ENCODE results near the gene LHFPL2.

Gene LHFPL2

GRCh38 chr5:78506261-78507024, 142.1 kb downstream of the LHFPL2 start:
- H3K4me1 ChIP-seq (ENCODE audit: insufficient read depth, insufficient read length) = peaks cover 2% of the 10 kb centered on the region
- no peak for DNase-seq (ENCODE audit: low read depth, low spot score)
- H3K36me3 ChIP-seq (ENCODE audit: insufficient read depth, insufficient read length, low read length) = peaks cover 6% of the 10 kb centered on the region
- no peak overlapping the region for H3K4me3 ChIP-seq (ENCODE audit: insufficient read length, low read depth)
- TF ChIP-seq ZNF274 (IDR thresholded peaks at IDR 0.05; ENCODE audit: low read depth, low read length) (no peak), SUZ12 (IDR thresholded peaks at IDR 0.05; ENCODE audit: extremely low read depth, insufficient read depth, insufficient read length) (no peak), YY1 (IDR thresholded peaks at IDR 0.05; ENCODE audit: insufficient read depth, insufficient read length) (no peak)
- no peaks in the 10 kb centered on the region for H3K9me3 ChIP-seq (ENCODE audit: insufficient read depth, low read length)
- no peak overlapping the region for H3K9ac ChIP-seq (ENCODE audit: insufficient read length, low read depth)
- H3K27me3 ChIP-seq (ENCODE audit: insufficient read depth, insufficient read length) = no peaks in the 10 kb centered on the region

- peaks cover 2% of the 10 kb centered on the region for H3K4me1 ChIP-seq (ENCODE audit: insufficient read depth, insufficient read length)
- H3K9me3 ChIP-seq (ENCODE audit: insufficient read depth, low read length) = no peaks in the 10 kb centered on the region
- H3K36me3 ChIP-seq (ENCODE audit: insufficient read depth, insufficient read length, low read length) = peaks cover 6% of the 10 kb centered on the region
- H3K27me3 ChIP-seq (ENCODE audit: insufficient read depth, insufficient read length) = no peaks in the 10 kb centered on the region
- no peak for DNase-seq (ENCODE audit: low read depth, low spot score)
- no peak overlapping the region for H3K4me3 ChIP-seq (ENCODE audit: insufficient read length, low read depth)
- TF ChIP-seq SUZ12 (IDR thresholded peaks at IDR 0.05; ENCODE audit: extremely low read depth, insufficient read depth, insufficient read length) = no peak
- no peak for TF ChIP-seq YY1 (IDR thresholded peaks at IDR 0.05; ENCODE audit: insufficient read depth, insufficient read length)
- no peak for TF ChIP-seq ZNF274 (IDR thresholded peaks at IDR 0.05; ENCODE audit: low read depth, low read length)
- H3K9ac ChIP-seq (ENCODE audit: insufficient read length, low read depth) = no peak overlapping the region
Observed at GRCh38 chr5:78505860-78506259, 142.7 kb downstream of the LHFPL2 start.

DNA sequence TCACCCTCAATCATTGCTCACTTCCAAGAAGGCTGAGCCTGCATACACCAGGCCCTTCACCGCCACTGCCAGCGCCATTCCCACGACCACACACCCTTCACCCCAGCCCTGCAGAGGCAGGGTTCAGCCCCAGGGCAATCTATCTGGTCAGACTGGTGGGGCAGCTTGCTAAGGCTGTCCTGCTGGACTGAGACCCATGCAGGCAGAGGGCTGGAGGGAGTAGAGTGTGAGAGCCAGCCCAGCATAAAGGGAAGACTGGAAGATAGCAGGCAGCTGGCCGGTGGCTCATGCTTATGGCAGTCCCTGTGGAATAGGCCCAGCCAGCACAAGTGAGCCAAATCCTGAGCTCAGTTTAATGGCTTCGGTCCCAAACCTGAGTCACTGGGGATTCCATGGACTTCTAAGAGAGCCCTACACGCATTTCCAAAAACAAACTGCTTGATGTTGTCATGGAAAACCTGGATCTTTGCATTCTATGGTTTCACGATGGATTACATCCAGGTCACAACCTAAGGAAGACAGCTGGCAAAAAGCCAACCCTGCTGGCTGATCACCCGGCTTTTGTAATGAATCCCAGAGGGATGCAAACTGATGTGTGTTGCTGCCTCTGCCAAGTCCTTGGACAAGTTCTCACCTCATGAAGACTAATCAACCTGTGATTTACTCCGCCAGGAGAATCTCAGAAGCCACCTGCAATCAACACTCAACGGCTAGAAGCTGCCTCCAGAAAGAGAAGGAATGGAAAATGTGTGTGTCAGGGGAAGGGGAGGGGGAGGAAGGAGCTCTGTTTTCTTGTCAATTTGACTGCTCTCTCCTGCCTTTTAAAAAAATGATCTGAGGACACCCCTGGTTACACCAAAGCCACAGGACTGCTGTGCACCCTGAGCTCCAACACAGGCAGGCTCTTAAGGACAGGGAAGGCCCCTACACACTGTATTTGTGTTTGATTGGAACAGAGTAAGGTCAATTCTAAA, 143.6 kb downstream of the LHFPL2 start:
- no peak overlapping the region for H3K4me3 ChIP-seq (ENCODE audit: insufficient read length, low read depth)
- H3K4me1 ChIP-seq (ENCODE audit: insufficient read depth, insufficient read length) = peaks cover 2% of the 10 kb centered on the region
- H3K36me3 ChIP-seq (ENCODE audit: insufficient read depth, insufficient read length, low read length) = peaks cover 5% of the 10 kb centered on the region
- DNase-seq (ENCODE audit: low read depth, low spot score) = no peak
- H3K9me3 ChIP-seq (ENCODE audit: insufficient read depth, low read length) = no peaks in the 10 kb centered on the region
- H3K27me3 ChIP-seq (ENCODE audit: insufficient read depth, insufficient read length) = no peaks in the 10 kb centered on the region
- H3K9ac ChIP-seq (ENCODE audit: insufficient read length, low read depth) = no peak overlapping the region
- TF ChIP-seq YY1 (IDR thresholded peaks at IDR 0.05; ENCODE audit: insufficient read depth, insufficient read length) (no peak), ZNF274 (IDR thresholded peaks at IDR 0.05; ENCODE audit: low read depth, low read length) (no peak), SUZ12 (IDR thresholded peaks at IDR 0.05; ENCODE audit: extremely low read depth, insufficient read depth, insufficient read length) (no peak)

DNA sequence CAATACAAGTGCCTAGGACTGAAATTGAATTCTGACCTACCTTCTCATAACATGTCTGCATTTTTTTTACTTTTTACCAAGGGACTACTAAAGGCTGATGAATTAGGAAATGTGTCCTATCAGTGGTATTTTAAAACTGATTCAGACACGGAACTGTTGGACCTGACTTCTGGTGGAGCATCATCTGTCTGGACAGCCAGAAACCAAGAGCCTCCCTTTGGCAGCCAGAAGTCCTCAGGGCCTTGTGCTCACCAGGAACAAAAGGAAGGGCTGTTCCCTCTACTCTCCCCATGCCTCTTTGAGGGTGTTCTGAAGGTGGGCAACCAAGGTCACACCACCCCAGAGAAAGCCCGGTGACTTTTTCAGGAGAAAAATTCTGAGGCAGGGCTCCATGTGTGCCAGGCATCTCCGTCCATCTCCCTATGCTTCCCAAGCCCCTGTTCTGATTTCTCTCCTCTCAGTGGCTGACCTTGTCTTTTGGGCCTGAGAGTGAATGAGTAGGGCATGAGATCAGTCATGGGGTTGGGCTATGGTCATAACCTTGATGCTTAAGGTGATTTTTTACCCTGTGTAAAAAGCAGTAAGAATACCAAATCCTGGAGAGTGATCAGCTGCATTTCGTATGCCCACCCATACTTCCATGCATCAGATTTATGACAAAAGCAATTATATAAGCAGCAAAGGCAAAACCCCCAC, 144.5 kb downstream of the LHFPL2 start:
- Histone ChIP-seq H3K36me3 (ENCODE audit: insufficient read depth, insufficient read length, low read length) (no peaks in the 10 kb centered on the region), H3K9me3 (ENCODE audit: insufficient read depth, low read length) (no peaks in the 10 kb centered on the region), H3K9ac (ENCODE audit: insufficient read length, low read depth) (no peak overlapping the region), H3K27me3 (ENCODE audit: insufficient read depth, insufficient read length) (no peaks in the 10 kb centered on the region), H3K4me1 (ENCODE audit: insufficient read depth, insufficient read length) (no peaks in the 10 kb centered on the region), H3K4me3 (ENCODE audit: insufficient read length, low read depth) (no peak overlapping the region)
- DNase-seq (ENCODE audit: low read depth, low spot score) = no peak
- no peak for TF ChIP-seq YY1 (IDR thresholded peaks at IDR 0.05; ENCODE audit: insufficient read depth, insufficient read length)
- no peak for TF ChIP-seq SUZ12 (IDR thresholded peaks at IDR 0.05; ENCODE audit: extremely low read depth, insufficient read depth, insufficient read length)
- no peak for TF ChIP-seq ZNF274 (IDR thresholded peaks at IDR 0.05; ENCODE audit: low read depth, low read length)

DNA sequence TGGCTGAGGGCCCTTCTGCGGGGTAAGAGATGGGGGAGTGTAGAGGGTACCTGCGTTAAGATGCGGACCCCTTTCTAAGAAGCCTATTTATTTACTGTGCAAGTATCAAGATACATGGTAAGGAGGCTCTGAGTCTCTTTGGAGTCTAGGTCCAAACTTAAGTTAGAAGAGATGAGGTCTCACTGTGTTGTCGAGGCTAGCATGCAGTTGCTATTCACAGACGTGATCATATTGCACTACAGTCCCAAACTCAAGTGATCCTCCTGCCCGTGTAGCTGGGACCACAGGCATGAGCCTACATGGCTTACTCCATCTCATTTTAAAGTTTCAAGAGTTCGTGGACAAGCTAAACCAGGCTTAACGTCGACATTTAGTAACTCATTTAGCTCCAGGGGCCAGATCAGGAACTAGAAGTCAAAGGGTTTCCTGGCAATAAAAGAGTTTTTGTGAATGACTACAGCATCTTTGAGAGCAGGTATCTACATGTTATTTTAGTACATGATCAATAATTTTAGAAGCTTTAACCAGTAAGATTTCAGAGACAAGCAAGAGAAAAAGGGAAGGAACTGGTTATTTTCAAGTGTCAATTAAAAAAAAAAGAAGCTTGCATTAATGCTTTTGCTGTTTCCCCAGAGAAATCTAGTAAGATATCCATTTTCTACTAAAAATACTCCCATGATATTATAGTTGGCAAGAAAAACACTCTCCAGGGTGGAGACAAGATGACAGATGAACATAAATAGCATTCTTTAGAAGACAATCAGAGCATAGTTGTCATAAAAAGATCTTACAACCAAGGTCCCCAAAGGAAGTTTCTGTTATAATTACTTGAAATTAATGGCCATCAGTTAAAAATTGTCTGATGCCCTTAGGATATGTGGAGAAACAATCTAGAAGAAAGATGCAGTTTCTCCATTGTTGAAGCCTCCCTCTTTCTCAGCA, 146.9 kb downstream of the LHFPL2 start:
- no peak for DNase-seq (ENCODE audit: low read depth, low spot score)
- H3K4me3 ChIP-seq (ENCODE audit: insufficient read length, low read depth) = no peak overlapping the region

DNA sequence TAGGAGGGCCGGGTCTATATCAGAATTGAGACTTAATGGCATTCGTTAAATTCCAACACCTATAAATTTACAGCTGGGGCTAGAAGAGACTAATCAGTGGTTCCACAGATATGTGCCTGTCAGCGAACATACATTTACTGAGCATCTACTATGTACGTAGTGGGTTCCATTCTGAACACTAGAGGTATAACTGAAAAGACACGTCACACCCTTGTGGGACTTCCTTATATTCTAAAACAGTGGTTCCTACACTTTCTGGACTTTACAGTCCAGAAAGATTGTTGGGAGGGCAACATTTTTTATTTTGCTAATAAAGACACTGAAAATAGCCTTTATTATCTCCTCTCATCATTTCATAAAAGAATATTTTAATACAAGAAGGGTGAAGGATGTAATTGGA, 147.7 kb downstream of the LHFPL2 start:
- Histone ChIP-seq H3K9me3 (ENCODE audit: insufficient read depth, low read length) (no peaks in the 10 kb centered on the region), H3K4me3 (ENCODE audit: insufficient read length, low read depth) (no peak overlapping the region), H3K36me3 (ENCODE audit: insufficient read depth, insufficient read length, low read length) (no peaks in the 10 kb centered on the region), H3K4me1 (ENCODE audit: insufficient read depth, insufficient read length) (no peaks in the 10 kb centered on the region), H3K9ac (ENCODE audit: insufficient read length, low read depth) (no peak overlapping the region), H3K27me3 (ENCODE audit: insufficient read depth, insufficient read length) (no peaks in the 10 kb centered on the region)
- no peak for TF ChIP-seq YY1 (IDR thresholded peaks at IDR 0.05; ENCODE audit: insufficient read depth, insufficient read length)
- no peak for TF ChIP-seq ZNF274 (IDR thresholded peaks at IDR 0.05; ENCODE audit: low read depth, low read length)
- no peak for TF ChIP-seq SUZ12 (IDR thresholded peaks at IDR 0.05; ENCODE audit: extremely low read depth, insufficient read depth, insufficient read length)
- DNase-seq (ENCODE audit: low read depth, low spot score) = no peak

More for the DNA sequence above, 146.9 kb downstream of the LHFPL2 start:
- no peak for TF ChIP-seq SUZ12 (IDR thresholded peaks at IDR 0.05; ENCODE audit: extremely low read depth, insufficient read depth, insufficient read length)
- no peak for TF ChIP-seq ZNF274 (IDR thresholded peaks at IDR 0.05; ENCODE audit: low read depth, low read length)
- no peak for TF ChIP-seq YY1 (IDR thresholded peaks at IDR 0.05; ENCODE audit: insufficient read depth, insufficient read length)
- no peaks in the 10 kb centered on the region for H3K27me3 ChIP-seq (ENCODE audit: insufficient read depth, insufficient read length)
- H3K9ac ChIP-seq (ENCODE audit: insufficient read length, low read depth) = no peak overlapping the region
- no peaks in the 10 kb centered on the region for H3K4me1 ChIP-seq (ENCODE audit: insufficient read depth, insufficient read length)
- H3K9me3 ChIP-seq (ENCODE audit: insufficient read depth, low read length) = no peaks in the 10 kb centered on the region
- no peaks in the 10 kb centered on the region for H3K36me3 ChIP-seq (ENCODE audit: insufficient read depth, insufficient read length, low read length)
